ENCODE data around the gene MEGF8.

MEGF8 gene

GRCh38 chr19:42352301-42353259 is 27.1 kb downstream of the MEGF8 start:
- DNase-seq, result peak in 56 of 58 donors; percentile 28 to 93 (median 68)

DNA sequence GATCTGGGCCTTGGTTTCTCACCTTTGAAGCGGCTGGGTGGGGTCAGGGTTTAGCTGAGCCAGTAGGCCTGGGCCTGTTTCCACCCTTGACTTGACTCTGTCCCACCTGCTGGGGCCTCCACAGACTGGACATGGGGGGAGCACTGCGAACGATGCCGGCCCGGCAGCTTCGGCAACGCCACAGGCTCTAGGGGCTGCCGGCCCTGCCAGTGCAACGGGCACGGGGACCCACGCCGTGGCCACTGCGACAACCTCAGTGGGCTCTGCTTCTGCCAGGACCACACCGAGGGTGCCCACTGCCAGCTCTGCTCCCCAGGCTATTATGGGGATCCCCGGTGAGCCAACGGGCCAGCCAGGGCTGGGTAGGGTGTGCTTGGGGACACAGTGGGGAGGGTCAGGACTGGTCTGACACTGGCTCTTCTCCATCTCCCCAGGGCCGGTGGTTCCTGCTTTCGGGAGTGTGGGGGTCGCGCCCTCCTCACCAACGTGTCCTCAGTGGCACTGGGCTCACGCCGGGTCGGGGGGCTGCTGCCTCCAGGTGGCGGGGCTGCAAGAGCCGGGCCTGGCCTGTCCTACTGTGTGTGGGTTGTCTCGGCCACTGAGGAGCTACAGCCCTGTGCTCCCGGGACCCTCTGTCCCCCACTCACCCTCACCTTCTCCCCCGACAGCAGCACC is 28.0 kb downstream of the MEGF8 start:
- no peak for DNase-seq

GRCh38 chr19:42355896-42356295 is 30.5 kb downstream of the MEGF8 start:
- DNase-seq, result no peak

DNA sequence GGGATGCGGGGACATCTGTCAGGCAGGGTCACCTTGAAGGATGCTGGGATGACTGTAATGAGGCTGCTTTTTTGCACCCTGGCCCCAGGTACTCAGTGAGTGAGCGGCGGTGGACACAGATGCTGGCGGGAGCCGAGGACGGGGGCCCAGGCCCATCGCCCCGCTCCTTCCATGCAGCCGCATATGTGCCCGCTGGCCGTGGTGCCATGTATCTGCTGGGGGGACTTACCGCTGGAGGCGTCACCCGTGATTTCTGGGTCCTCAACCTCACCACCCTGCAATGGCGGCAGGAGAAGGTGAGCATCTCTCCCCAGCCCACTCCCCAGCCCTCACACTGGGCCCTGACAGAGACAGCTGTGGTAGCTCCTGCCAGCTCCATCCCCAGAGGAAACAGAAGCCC is 31.3 kb downstream of the MEGF8 start:
- no peak for DNase-seq

- DNase-seq, result no peak
These were observed 31.9 kb downstream of the MEGF8 start for GRCh38 chr19:42357290-42357689.

DNA sequence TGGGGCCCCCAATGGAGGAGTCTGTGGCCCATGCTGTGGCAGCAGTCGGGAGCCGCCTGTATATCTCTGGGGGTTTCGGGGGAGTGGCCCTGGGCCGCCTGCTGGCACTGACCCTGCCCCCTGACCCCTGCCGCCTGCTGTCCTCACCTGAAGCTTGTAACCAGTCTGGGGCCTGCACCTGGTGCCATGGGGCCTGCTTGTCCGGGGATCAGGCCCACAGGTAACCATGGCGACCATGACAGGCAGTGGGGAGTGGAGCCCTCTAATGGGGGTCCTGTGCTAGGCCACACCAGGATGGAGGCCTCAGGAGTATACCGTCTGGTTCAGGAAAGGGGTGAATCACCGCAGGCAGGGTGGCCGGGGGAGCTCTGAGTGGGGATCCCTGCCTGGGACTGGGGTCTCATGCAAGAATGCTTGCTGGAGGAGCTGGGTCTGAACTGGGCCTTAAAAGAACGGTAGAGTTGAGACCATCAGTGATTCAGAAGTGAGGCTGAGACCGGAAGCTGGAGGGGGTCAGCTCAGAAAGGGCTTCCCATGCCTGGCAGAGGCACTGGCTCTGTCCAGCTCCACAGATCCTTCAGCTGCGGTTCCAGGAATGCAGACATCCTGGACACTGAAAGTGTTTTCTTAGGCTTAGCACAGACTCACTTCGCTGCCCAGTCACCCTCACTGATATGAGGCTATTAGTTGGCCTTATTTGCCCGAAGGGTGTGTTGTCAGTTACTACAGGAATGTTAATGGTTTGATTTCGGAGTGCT is 35.5 kb downstream of the MEGF8 start:
- no peak for DNase-seq

- DNase-seq, result no peak
These were observed 36.1 kb downstream of the MEGF8 start for GRCh38 chr19:42361545-42361910.

- no peak for DNase-seq
These were observed 36.9 kb downstream of the MEGF8 start for GRCh38 chr19:42362342-42362741.

- DNase-seq, result no peak
These were observed 37.5 kb downstream of the MEGF8 start for GRCh38 chr19:42362891-42363440.

- peak in 2 of 58 donors; percentile 17 to 19 for DNase-seq
These were observed 38.3 kb downstream of the MEGF8 start for GRCh38 chr19:42363614-42364346.

GRCh38 chr19:42366673-42367072 is 41.2 kb downstream of the MEGF8 start:
- DNase-seq, result peak in 3 of 58 donors; percentile 7 to 36 (median 9)

GRCh38 chr19:42367929-42368328 is 42.5 kb downstream of the MEGF8 start:
- DNase-seq, result no peak

GRCh38 chr19:42368360-42368759 is 42.9 kb downstream of the MEGF8 start:
- DNase-seq, result no peak

DNA sequence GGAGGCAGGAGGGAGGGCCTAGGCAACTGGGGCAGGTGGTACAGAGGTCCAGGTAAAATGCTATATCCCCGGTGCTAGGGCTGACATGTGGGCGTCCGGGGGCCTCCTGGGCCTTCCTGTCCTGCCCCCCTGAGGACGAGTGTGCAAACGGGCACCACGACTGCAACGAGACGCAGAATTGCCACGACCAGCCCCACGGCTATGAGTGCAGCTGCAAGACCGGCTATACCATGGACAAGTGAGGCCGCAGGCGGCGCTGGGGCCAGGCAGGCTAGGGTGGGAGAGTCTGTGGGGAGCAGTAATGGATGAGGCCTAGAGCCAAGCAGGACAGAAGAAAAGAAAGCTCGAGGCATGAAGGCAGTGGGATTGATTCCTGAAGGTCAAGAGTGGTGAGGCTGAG is 43.3 kb downstream of the MEGF8 start:
- DNase-seq, result no peak

GRCh38 chr19:42369433-42370067 is 44.1 kb downstream of the MEGF8 start:
- DNase-seq, result no peak

DNA sequence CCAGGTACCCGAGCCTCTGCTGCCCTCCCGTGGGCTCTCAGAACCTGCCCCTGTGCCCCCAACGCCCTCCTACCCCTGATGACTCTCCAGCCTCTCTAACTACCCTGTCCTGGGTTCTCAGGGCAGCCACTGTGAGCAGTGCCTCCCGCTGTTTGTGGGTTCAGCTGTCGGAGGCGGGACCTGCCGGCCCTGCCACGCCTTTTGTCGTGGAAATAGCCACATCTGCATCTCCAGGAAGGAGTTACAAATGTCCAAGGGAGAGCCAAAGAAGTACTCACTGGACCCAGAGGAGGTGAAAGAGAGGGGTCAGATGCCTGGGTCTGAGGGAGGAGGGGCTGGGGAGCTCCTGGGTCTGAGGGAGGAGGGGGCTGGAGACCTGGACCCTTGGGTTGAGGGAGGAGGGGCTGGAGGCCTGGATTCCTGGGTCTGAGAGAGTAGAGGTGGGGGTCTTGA is 44.7 kb downstream of the MEGF8 start:
- DNase-seq, result no peak

DNA sequence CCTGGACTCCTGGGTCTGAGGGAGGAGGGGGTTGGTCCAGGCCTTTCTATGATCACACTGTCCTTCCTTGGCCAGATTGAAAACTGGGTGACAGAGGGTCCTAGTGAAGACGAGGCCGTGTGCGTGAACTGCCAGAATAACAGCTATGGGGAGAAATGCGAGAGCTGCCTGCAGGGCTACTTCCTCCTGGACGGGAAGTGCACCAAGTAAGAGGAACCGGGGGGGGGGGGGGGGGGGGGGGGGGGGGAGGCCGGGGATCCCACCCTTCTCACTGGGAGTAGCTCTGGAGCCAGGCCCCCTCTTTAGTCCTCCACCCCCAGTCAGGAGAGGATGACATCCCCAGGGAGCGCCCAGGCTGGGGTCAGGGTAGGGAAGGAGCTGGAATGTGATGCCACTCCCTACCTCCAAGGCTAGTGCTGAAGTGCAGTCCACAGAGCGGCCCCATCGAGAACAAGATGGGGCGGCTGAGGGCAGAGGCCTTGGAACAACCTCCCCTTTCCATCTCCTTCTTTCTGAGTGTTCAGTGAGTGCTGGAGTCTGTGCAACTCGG is 45.3 kb downstream of the MEGF8 start:
- no peak for DNase-seq

GRCh38 chr19:42374826-42375376 is 49.5 kb downstream of the MEGF8 start:
- DNase-seq, result no peak

GRCh38 chr19:42375415-42376176 is 50.2 kb downstream of the MEGF8 start:
- DNase-seq, result no peak

All from anterior cingulate cortex (tissue), 58 donors.